Measurements from ENCODE around the gene SH3PXD2B. TPM values are rescaled to one million over a fixed set of nuclear protein-coding genes. Genes with fewer than 3 reads are reported as not detected.

SH3PXD2B gene
- total and polyA plus RNA-seq, 2 of the 13 experiments (the other 11 are each of a cell fraction or from before 2014, with no cell fraction given) = 3.4 to 4.6 TPM

- TF ChIP-seq ZNF549 (CRISPR knock-in tag; IDR thresholded peaks at IDR 0.05) = no peak
- TF ChIP-seq MIXL1 (CRISPR knock-in tag; IDR thresholded peaks at IDR 0.05) = peak; percentile 29; the same call in 1 of the 2 replicates
- TF ChIP-seq SOX5 (CRISPR knock-in tag; IDR thresholded peaks at IDR 0.05; ENCODE audit: borderline replicate concordance) = no peak
- no peak for TF ChIP-seq NPAS2 (CRISPR knock-in tag; IDR thresholded peaks at IDR 0.05; ENCODE audit: borderline replicate concordance)
- no peak for TF ChIP-seq RFX1 (IDR thresholded peaks at IDR 0.05)
- TF ChIP-seq SNAPC2 (CRISPR knock-in tag; IDR thresholded peaks at IDR 0.05) = peak; percentile 99
- TF ChIP-seq BRF2 (CRISPR knock-in tag; IDR thresholded peaks at IDR 0.05) = peak; percentile 100
- no peak for TF ChIP-seq ZNF557 (CRISPR knock-in tag; IDR thresholded peaks at IDR 0.05)
- no peak for TF ChIP-seq ZKSCAN8 (CRISPR knock-in tag; IDR thresholded peaks at IDR 0.05; ENCODE audit: borderline replicate concordance)
- no peak for TF ChIP-seq ZNF296 (CRISPR knock-in tag; conservative IDR thresholded peaks at IDR 0.05)
Observed at GRCh38 chr5:172303572-172304335, 150.6 kb downstream of the SH3PXD2B start (continued).

GRCh38 chr5:172303162-172303561 lies 151.2 kb downstream of the SH3PXD2B start:
- Histone ChIP-seq H3K27ac (ENCODE audit: extremely low read length, insufficient read depth, low read length) (no peak overlapping the region), H3K4me1 (ENCODE audit: insufficient read depth, low read length) (peaks cover 32% of the 10 kb centered on the region), H3K4me2 (ENCODE audit: low read depth, low read length) (peak overlapping the region; percentile 66), H3K9ac (ENCODE audit: insufficient read depth, low read depth, low read length) (no peak overlapping the region), H4K20me1 (ENCODE audit: insufficient read depth, low read length) (no peaks in the 10 kb centered on the region), H3K36me3 (replicated peaks in 1 of 2; ENCODE audit: control insufficient read depth in 1 of 2, insufficient read depth in 2 of 2, low read length in 2 of 2) (no peaks in the 10 kb centered on the region), H2AFZ (ENCODE audit: low read length) (no peak overlapping the region), H3K27me3 (ENCODE audit: control insufficient read depth in 1 of 2, insufficient read depth in 2 of 2, low read length in 2 of 2) (no peaks in the 10 kb centered on the region; a peak in 1 of 5 replicates), H3K9me3 (ENCODE audit: low read length) (peaks cover 13% of the 10 kb centered on the region), H3K79me2 (ENCODE audit: insufficient read depth, low read length) (no peaks in the 10 kb centered on the region), H3K4me3 (replicated peaks in 1 of 3; ENCODE audit: insufficient read depth in 1 of 3, low read depth in 2 of 3, low read length in 3 of 3) (peak overlapping the region; percentile 2 to 40 (median 17); a peak in 2 of 6 replicates)
- CTCF ChIA-PET (ENCODE audit: low intra/inter-chr PET ratio, low total read pairs) = no interaction called here
- BruUV-seq (replicated peaks) = no TSS peak
- intact Hi-C loops (cut with micrococcal nuclease; ENCODE audit: unreplicated experiment) = no loop called here
- FAIRE-seq = no peak
- peak; percentile 91 for TF ChIP-seq RFX5 (IDR thresholded peaks at IDR 0.05; ENCODE audit: low read depth, low read length)
- peak; percentile 96 for TF ChIP-seq RFXAP (CRISPR knock-in tag; IDR thresholded peaks at IDR 0.05; ENCODE audit: borderline replicate concordance)
- peak; percentile 80 for TF ChIP-seq ONECUT2 (CRISPR knock-in tag; IDR thresholded peaks at IDR 0.05)
- no peak for TF ChIP-seq ETV6 (CRISPR knock-in tag; conservative IDR thresholded peaks at IDR 0.05)
- TF ChIP-seq MYPOP (CRISPR knock-in tag; IDR thresholded peaks at IDR 0.05) = no peak
- no peak for TF ChIP-seq SOX13 (IDR thresholded peaks at IDR 0.05)
- TF ChIP-seq SOX13 (CRISPR knock-in tag; conservative IDR thresholded peaks at IDR 0.05 in 1 of 2, IDR thresholded peaks at IDR 0.05 in 1 of 2) = peak in 1 of 2 experiments; percentile 23; a peak in 1 of 4 replicates
- TF ChIP-seq SOX6 (IDR thresholded peaks at IDR 0.05) = no peak
- TF ChIP-seq SOX6 (CRISPR knock-in tag; IDR thresholded peaks at IDR 0.05) = peak; percentile 25; the same call in 1 of the 2 replicates
- TF ChIP-seq CSRNP2 (CRISPR knock-in tag; conservative IDR thresholded peaks at IDR 0.05; ENCODE audit: low read depth) = no peak
- TF ChIP-seq RCOR2 (CRISPR knock-in tag; IDR thresholded peaks at IDR 0.05) = peak; percentile 14; the same call in 1 of the 2 replicates
- TF ChIP-seq ZSCAN20 (CRISPR knock-in tag; IDR thresholded peaks at IDR 0.05; ENCODE audit: borderline replicate concordance) = no peak
- WGBS (ENCODE audit: low lambda C conversion rate) = 1% methylated on average over 5 of the region's 5 CpGs
- POLR2A ChIA-PET = interaction anchor here (1.2 to 1.8 kb wide), 2 partner anchors 13 to 20 kb away, joined by 4 to 5 read pairs; partner anchors contain the start of gene UBTD2
- in situ Hi-C loops (cut with HindIII; ENCODE audit: extremely low pct_ligation_motif_present, low pct_unique_long_range_greater_than_20kb) = no loop called here
- ATAC-seq = peak; percentile 72
- peak; percentile 16 for DNase-seq (ENCODE audit: low spot score)
